Transverse colon (tissue), 4 donors: ENCODE results near the gene ZNF644.

Experiments used
- CTCF ChIP-seq, 5 experiments: fragments of 200-600 bp in 3 of 5; fragments of 450-650 bp in 2 of 5; sonication (generic) in 3 of 5; IDR thresholded peaks; 1 replicate in 2 of 5; 2 replicates in 3 of 5; pipeline ENCODE4 v1.5.1; 2016 to 2017; ENCODE audit warnings: antibody characterized with exemption in 5 of 5, inconsistent platforms in 3 of 5, mild to moderate bottlenecking in 2 of 5, moderate library complexity in 1 of 5
- POLR2A ChIP-seq: fragments of 450-650 bp; IDR thresholded peaks from one replicate; pipeline ENCODE4 v1.6.1; 2016; ENCODE audit warnings: antibody characterized with exemption, mild to moderate bottlenecking, moderate library complexity
- POLR2AphosphoS5 ChIP-seq, 3 donors: sonication (generic); formaldehyde crosslinking; IDR thresholded peaks; one replicate each; pipeline ENCODE4 v1.6.1; 2016; ENCODE audit warnings: antibody characterized with exemption in 3 of 3

- TF ChIP-seq CTCF (IDR thresholded peaks at IDR 0.05) = no peak
- TF ChIP-seq POLR2AphosphoS5 (IDR thresholded peaks at IDR 0.05) = no peak
- no peak for TF ChIP-seq POLR2A
Measured at GRCh38 chr1:91012196-91012595, 9.6 kb downstream of the ZNF644 start.
